ENCODE measurements around the gene NAA60.

Gene NAA60

GRCh38 chr16:3510416-3510815 lies 66.9 kb downstream of the NAA60 start:
- no peak for DNase-seq (ENCODE audit: low read depth in 2 of 2)

- DNase-seq (ENCODE audit: low read depth in 2 of 2) = no peak
Observed at GRCh38 chr16:3511286-3512180, 68.1 kb downstream of the NAA60 start.

- DNase-seq (ENCODE audit: low read depth in 2 of 2) = no peak
Observed at GRCh38 chr16:3513892-3514583, 70.6 kb downstream of the NAA60 start.

- DNase-seq (ENCODE audit: low read depth in 2 of 2) = no peak
Observed at GRCh38 chr16:3514621-3515020, 71.1 kb downstream of the NAA60 start.

DNA sequence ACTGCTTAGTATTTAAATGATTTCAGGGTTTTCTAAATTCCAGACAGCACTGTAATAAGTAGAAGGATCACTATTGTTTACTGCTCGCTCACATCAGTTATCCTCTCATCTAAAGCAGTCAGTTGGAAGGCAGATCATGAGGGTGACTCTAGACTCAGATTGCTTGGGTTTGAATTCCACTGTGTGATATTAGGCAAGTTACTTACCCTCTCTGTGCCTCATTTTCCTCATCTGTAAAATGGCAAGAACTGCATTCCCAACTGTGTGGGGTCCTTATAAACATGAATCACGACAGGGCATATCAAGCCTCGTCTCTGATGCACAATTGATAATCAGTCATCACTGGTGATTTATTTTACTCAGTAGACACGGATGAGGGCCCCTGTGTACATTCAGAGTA lies 72.4 kb downstream of the NAA60 start:
- no peak for DNase-seq (ENCODE audit: low read depth in 2 of 2)

DNA sequence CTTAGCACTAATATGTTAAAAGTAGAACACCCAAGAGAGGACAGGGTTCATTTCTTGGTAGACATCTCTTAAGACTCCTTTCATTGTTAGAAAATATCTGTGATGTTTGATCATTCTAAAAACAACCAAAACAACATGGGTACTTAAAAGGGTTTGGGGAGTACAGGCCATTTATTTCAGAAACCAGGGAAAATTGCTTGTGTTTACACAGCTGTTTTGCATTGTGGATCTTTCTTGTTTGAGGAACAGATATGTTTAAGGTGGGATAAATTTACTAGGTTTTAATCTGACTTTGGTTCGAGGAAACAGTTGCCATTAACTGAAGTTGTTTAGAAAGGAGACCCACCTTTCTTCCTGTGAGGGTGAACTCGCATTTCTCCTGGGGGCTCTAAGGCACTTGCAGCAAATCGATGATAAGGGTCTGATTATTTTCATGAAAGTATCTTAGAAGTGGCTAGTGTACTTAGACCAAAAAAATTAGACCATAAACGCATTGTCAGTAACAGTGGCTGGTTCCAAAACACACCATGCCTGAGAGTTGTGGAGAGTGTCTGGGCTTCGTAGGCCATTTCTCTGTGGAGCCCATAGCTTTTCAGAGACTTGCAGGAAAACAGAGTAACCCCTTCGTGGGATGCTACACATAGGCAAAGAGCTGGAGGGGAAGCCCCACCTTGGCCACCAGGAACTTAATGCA lies 75.0 kb downstream of the NAA60 start:
- no peak for DNase-seq (ENCODE audit: low read depth in 2 of 2)

- DNase-seq (ENCODE audit: low read depth in 2 of 2) = no peak
Observed at GRCh38 chr16:3518986-3519348, 75.5 kb downstream of the NAA60 start.

DNA sequence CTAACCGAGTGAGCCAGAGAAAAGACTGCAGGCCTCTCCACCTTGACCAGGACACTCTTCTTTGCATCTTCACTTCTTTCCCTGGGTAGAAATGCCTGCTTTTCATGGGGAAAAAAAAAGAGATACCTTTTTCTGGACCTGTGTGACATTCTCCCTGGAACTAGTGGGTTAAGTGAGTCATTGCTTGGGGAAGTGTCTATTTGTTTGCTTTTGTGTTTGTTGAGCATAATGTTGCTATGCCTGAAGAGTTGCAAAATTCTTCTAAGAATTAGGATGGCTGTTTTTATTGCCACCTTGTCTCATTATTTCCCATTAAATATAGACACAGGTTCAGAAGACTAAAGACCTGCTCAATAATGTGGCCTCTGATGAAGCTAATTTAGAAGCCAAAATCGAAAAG lies 76.1 kb downstream of the NAA60 start:
- no peak for DNase-seq (ENCODE audit: low read depth in 2 of 2)

DNA sequence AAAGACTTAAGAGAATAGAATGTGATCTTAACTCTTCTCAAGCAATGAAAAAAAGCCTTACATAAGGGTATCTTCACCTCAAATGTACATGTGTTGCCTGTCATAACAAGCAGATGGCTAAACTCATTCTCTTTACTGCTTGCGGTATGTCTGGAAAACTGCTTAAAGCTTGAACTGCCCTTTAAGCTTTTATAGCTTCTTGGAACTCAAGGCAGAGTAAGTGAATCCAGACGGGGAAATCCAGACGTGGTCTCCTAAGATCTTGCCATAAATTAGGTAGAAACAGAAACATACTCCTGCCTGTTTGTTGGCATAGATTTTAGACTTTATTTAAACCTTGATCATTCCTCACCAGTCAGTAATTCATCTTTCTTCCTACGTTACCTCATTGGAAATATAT lies 76.9 kb downstream of the NAA60 start:
- no peak for DNase-seq (ENCODE audit: low read depth in 2 of 2)

DNA sequence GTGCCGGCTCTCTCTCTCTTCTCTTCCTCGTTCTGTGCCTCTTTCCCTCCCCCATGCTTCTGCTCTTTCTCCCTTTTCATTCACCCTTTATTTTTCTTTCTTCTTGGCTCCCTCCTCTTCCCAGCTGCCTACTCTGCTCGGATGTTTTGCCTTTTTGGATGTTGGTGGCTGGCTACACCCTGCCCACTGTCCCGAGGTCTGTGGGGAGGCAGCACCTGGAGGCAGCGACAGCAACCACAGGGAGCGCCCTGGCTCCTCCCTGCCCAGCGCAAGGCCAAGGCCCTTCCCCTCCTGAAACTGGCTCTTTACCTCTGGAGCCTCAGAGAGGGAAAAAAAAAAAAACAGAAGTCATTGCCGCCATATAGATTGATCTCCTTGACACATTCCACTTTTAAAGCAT lies 77.4 kb downstream of the NAA60 start:
- DNase-seq (ENCODE audit: low read depth in 2 of 2) = no peak

GRCh38 chr16:3523281-3523680 lies 79.8 kb downstream of the NAA60 start:
- DNase-seq (ENCODE audit: low read depth in 2 of 2) = no peak

DNA sequence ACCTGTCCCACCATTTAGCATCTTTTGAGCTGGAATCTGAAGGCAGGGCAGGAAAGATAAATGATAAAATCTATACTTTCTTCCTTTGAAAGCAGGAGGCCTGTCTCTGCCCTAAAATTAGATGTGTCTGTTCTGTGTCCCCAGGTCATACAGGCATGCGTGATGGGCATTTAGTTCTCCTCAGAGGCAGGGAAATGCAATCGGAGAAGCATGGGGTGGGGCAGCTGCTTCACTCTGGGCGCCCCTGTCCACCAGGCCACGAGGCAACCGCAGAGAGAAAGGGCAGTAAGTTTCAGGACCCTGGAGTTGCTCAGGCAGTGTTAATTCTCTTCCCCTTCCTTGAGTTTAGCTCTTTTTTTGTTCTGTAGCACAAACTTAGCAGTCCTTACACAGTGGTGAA lies 82.5 kb downstream of the NAA60 start:
- no peak for DNase-seq (ENCODE audit: low read depth in 2 of 2)

GRCh38 chr16:3527216-3527829 lies 83.8 kb downstream of the NAA60 start:
- DNase-seq (ENCODE audit: low read depth in 2 of 2) = peak; percentile 23 to 43

DNA sequence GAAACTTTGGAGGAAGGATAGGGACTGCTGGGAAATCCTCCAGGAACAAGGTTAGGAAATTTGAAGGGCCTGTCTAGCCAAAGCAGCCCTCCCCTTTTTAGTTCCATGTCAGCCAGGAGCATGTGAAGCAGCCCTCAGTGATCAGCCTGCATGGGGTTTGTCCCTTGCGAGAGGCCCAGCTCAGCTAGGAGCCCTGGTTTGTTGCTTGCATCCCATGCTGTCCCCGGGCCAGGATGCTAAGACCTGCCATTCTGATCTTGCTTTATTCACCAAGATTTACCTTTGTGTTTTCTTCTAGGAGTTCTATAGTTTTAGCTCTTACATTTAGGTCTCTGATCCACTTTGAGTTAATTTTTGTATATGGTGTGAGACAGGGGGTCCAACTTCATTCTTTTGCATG lies 84.9 kb downstream of the NAA60 start:
- DNase-seq (ENCODE audit: low read depth in 2 of 2) = no peak

- no peak for DNase-seq (ENCODE audit: low read depth in 2 of 2)
Observed at GRCh38 chr16:3529175-3529574, 85.7 kb downstream of the NAA60 start.

DNA sequence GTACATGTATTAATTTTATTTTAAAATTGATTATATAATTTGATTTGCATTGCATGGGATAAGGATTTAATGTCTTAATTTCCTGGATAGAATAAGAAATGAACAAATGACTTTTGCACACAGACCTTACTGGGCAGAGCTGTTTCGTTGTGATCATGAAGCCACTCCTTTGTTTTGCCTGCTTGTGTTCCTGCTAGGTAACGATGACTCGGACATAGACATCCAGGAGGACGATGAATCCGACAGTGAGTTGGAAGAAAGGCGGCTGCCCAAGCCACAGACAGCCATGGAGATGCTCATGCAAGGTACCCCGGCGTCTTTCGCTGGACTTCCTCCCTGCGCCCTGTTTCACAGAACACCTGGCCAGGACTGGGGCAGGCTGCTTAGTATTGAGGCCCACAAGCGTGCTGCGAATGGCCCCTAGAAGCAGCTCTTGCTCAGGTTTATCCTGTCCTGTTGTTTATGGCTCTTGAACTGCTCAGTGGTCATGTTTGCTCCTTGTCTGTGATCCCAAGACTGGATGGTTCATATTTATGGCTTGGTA lies 87.0 kb downstream of the NAA60 start:
- DNase-seq (ENCODE audit: low read depth in 2 of 2) = no peak

DNA sequence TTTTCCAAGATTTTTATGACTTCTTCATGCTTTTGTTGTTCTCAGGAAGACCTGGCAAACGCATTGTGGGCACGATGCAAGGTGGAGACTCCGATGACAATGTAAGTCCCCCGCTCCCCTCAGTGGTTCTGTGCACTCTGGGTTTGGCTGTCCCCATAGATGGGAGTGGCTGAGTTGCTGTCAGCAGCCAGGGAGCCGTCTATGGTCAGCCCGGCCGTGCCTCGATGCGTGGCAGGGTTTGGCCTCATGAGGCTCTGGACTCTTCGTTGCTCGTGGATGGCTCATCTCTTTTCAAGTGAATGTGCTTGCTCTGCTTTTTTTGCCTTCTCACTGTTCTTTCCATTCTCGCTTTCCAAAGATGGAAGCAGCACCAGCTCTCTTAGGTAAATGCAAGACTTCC lies 89.3 kb downstream of the NAA60 start:
- DNase-seq (ENCODE audit: low read depth in 2 of 2) = no peak

- DNase-seq (ENCODE audit: low read depth in 2 of 2) = no peak
Observed at GRCh38 chr16:3534126-3534525, 90.6 kb downstream of the NAA60 start.

- DNase-seq (ENCODE audit: low read depth in 2 of 2) = no peak
Observed at GRCh38 chr16:3536271-3536731, 92.8 kb downstream of the NAA60 start.
